H1 (cell line): ENCODE results near the gene DCLK1. TPM values are rescaled to one million over a fixed set of nuclear protein-coding genes. Genes with fewer than 3 reads are reported as not detected.

Source experiments
- CBX8 ChIP-seq: fragments of 300-800, 300-1000 bp; sonication (generic); IDR thresholded peaks from 2 replicates; pipeline ENCODE4 v1.7.1; 2016; ENCODE audit warnings: low read depth, low read length, borderline replicate concordance
- EP300 ChIP-seq, 2 experiments: IDR thresholded peaks; 1 replicate in 1 of 2; 2 replicates in 1 of 2; pipeline ENCODE4 v1.6.1; 2011 to 2012; ENCODE audit warnings: low read depth in 2 of 2, low read length in 2 of 2, mild to moderate bottlenecking in 2 of 2, borderline replicate concordance in 1 of 2, inconsistent platforms in 1 of 2, moderate library complexity in 1 of 2
- POLR2AphosphoS5 ChIP-seq: IDR thresholded peaks from 2 replicates; pipeline ENCODE4 v1.6.1; 2011; ENCODE audit warnings: low read depth, low read length
- RAD21 ChIP-seq, 2 experiments: IDR thresholded peaks in 1 of 2; conservative IDR thresholded peaks in 1 of 2; 2 replicates each; pipeline ENCODE4 v1.6.1; 2011; ENCODE audit warnings: low read depth in 2 of 2, low read length in 2 of 2, improper control_type of control experiment in 1 of 2, inconsistent platforms in 1 of 2, mild to moderate bottlenecking in 1 of 2, moderate library complexity in 1 of 2
- SIX5 ChIP-seq: IDR thresholded peaks from 2 replicates; pipeline ENCODE4 v1.6.1; 2011; ENCODE audit warnings: mild to moderate bottlenecking, low read depth, low read length
- SRF ChIP-seq: IDR thresholded peaks from 2 replicates; pipeline ENCODE4 v1.6.1; 2011; ENCODE audit warnings: mild to moderate bottlenecking, low read depth, low read length, moderate library complexity
- TAF1 ChIP-seq: IDR thresholded peaks from 2 replicates; pipeline ENCODE4 v1.6.1; 2011; ENCODE audit warnings: mild to moderate bottlenecking, low read depth, low read length
- polyA plus RNA-seq, 7 experiments: library from polyadenylated mRNA; depleted of rRNA in 3 of 7; stranded (reverse) in 5 of 7; unstranded in 2 of 7; fragments of >200 nt in 5 of 7; fragments of 200-250 nt in 2 of 7; gene quantifications; 1 replicate in 5 of 7; 2 replicates in 1 of 7; 4 replicates in 1 of 7; pipeline versions ENCODE4 v1.2.1 to v1.2.3, GENCODE V29; 2011 to 2013; ENCODE audit warnings: missing spikeins in 2 of 7, mixed read lengths in 2 of 7
- total RNA-seq: library from RNA; stranded (reverse); fragmentation: NEBNext Ultra II Directional; extraction: Animal tissue kit (Norgen Biotek cat#: 25700); gene quantifications from 2 replicates; pipeline ENCODE4 v1.2.1, GENCODE V29; 2021
- TF ChIP-seq, protein P1 (sequence below), 3 experiments: IDR thresholded peaks; 1 replicate in 2 of 3; 2 replicates in 1 of 3; pipeline versions ENCODE4 v1.5.1 to v1.6.1; 2011; ENCODE audit warnings: low read length in 3 of 3, mild to moderate bottlenecking in 3 of 3, inconsistent platforms in 2 of 3, low read depth in 1 of 3, moderate library complexity in 1 of 3; ENCODE audit not compliant: insufficient read depth in 1 of 3; ENCODE audit errors: control extremely low read depth in 1 of 3
- TF ChIP-seq, protein P2 (sequence below): IDR thresholded peaks from 2 replicates; pipeline ENCODE4 v1.6.1; 2011; ENCODE audit warnings: low read length, improper control_type of control experiment

The DCLK1 gene
- total and polyA plus RNA-seq, 2 of the 8 experiments (the other 6 are each of a cell fraction or from before 2014, with no cell fraction given): 22.8 to 41.0 TPM

DNA sequence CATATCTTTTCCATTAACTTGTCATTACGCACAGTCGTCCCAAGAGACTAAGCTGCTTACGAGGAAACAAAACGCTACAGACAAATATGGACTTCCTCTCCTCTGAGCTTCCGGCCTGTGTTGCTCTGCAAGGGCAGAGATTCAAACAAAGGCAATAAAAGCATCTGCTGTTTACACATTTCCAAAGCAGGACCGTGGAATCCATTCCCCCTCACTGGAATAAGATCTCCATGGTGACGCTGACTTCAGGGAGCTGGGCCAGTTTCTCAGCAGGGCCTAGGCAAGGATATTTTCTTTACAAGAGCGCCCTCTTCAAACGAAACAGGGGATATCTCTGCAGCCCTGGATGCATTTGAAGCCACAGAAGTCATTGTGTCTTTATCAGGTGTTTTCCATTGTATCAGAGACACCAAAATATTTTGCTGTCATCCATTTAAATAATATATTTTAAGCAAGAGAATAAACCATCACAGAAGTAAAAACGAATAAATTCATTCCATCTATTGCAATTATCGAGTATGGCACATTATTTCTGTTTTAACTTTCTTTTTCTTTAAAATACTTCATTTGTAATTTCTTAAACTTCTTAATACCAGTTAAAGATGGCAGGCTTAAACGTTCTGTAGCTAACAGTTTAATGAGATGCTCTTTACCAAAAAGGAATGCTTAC lies 177.5 kb downstream of the DCLK1 start (continued):
- TF ChIP-seq, protein P1, sequence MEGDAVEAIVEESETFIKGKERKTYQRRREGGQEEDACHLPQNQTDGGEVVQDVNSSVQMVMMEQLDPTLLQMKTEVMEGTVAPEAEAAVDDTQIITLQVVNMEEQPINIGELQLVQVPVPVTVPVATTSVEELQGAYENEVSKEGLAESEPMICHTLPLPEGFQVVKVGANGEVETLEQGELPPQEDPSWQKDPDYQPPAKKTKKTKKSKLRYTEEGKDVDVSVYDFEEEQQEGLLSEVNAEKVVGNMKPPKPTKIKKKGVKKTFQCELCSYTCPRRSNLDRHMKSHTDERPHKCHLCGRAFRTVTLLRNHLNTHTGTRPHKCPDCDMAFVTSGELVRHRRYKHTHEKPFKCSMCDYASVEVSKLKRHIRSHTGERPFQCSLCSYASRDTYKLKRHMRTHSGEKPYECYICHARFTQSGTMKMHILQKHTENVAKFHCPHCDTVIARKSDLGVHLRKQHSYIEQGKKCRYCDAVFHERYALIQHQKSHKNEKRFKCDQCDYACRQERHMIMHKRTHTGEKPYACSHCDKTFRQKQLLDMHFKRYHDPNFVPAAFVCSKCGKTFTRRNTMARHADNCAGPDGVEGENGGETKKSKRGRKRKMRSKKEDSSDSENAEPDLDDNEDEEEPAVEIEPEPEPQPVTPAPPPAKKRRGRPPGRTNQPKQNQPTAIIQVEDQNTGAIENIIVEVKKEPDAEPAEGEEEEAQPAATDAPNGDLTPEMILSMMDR (IDR thresholded peaks at IDR 0.05; ENCODE audit: control extremely low read depth in 1 of 3, insufficient read depth in 1 of 3, low read depth in 1 of 3, low read length in 3 of 3): peak; percentile 10 to 84 (median 82)
- TF ChIP-seq SRF (peak; percentile 87), CBX8 (no peak), SIX5 (no peak), EP300 (IDR thresholded peaks at IDR 0.05; ENCODE audit: borderline replicate concordance in 1 of 2, low read depth in 2 of 2, low read length in 2 of 2) (no peak), POLR2AphosphoS5 (no peak), TAF1 (no peak), RAD21 (IDR thresholded peaks at IDR 0.05 in 1 of 2, conservative IDR thresholded peaks at IDR 0.05 in 1 of 2; ENCODE audit: low read depth in 2 of 2, low read length in 2 of 2) (peak; percentile 94 to 96)
- TF ChIP-seq, protein P2, sequence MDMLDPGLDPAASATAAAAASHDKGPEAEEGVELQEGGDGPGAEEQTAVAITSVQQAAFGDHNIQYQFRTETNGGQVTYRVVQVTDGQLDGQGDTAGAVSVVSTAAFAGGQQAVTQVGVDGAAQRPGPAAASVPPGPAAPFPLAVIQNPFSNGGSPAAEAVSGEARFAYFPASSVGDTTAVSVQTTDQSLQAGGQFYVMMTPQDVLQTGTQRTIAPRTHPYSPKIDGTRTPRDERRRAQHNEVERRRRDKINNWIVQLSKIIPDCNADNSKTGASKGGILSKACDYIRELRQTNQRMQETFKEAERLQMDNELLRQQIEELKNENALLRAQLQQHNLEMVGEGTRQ: no peak
